Gastroesophageal sphincter (tissue), 3 donors: Measurements from ENCODE around the gene ZBTB6.

Experiments
- EP300 ChIP-seq: sonication (generic); formaldehyde crosslinking; IDR thresholded peaks from one replicate; pipeline ENCODE4 v1.6.1; 2017; ENCODE audit warnings: antibody characterized with exemption, mild to moderate bottlenecking
- POLR2A ChIP-seq, 2 donors: fragments of 450-650 bp; IDR thresholded peaks; one replicate each; pipeline ENCODE4 v1.6.1; 2017; ENCODE audit warnings: antibody characterized with exemption in 2 of 2, mild to moderate bottlenecking in 2 of 2, moderate library complexity in 1 of 2
- POLR2AphosphoS5 ChIP-seq: sonication (generic); formaldehyde crosslinking; IDR thresholded peaks from one replicate; pipeline ENCODE4 v1.6.1; 2017; ENCODE audit warnings: antibody characterized with exemption
- TF ChIP-seq, protein P1 (sequence below), 4 experiments: fragments of 200-600 bp in 2 of 4; fragments of 450-650 bp in 2 of 4; sonication (generic) in 1 of 4; IDR thresholded peaks; one replicate each; pipeline ENCODE4 v1.5.1; 2017 to 2019; ENCODE audit warnings: antibody characterized with exemption in 4 of 4, mild to moderate bottlenecking in 2 of 4, moderate library complexity in 2 of 4

DNA sequence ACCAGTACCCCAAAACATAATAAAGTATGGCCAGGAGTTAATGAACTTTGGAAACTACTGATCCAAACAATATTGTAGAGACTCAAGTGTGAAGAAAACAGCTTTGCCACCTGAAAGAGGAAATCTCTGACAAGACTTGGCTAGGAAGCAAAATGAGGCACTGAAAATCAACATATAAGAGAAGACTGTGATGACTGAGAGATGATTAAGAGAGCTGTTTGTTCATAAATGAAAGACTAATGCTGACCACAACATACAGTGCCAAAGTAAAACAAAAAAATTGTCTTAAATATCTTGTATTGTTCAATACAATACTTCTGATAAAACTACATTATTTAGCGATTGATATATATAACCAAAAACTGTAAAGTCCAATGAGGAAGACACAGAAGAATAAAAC is 15.2 kb downstream of the ZBTB6 start:
- TF ChIP-seq, protein P1, sequence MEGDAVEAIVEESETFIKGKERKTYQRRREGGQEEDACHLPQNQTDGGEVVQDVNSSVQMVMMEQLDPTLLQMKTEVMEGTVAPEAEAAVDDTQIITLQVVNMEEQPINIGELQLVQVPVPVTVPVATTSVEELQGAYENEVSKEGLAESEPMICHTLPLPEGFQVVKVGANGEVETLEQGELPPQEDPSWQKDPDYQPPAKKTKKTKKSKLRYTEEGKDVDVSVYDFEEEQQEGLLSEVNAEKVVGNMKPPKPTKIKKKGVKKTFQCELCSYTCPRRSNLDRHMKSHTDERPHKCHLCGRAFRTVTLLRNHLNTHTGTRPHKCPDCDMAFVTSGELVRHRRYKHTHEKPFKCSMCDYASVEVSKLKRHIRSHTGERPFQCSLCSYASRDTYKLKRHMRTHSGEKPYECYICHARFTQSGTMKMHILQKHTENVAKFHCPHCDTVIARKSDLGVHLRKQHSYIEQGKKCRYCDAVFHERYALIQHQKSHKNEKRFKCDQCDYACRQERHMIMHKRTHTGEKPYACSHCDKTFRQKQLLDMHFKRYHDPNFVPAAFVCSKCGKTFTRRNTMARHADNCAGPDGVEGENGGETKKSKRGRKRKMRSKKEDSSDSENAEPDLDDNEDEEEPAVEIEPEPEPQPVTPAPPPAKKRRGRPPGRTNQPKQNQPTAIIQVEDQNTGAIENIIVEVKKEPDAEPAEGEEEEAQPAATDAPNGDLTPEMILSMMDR (IDR thresholded peaks at IDR 0.05): no peak
- TF ChIP-seq POLR2A (IDR thresholded peaks at IDR 0.05) (no peak), EP300 (no peak), POLR2AphosphoS5 (no peak)
